ENCODE measurements around the gene LRP1B.

Gene LRP1B

GRCh38 chr2:140200764-140201163 lies 1930.1 kb downstream of the LRP1B start:
- H3K36me3 ChIP-seq (ENCODE audit: insufficient read depth, insufficient read length, low read length): no peaks in the 10 kb centered on the region
- no peak for TF ChIP-seq YY1 (IDR thresholded peaks at IDR 0.05; ENCODE audit: insufficient read depth, insufficient read length)
- no peak overlapping the region for H3K4me3 ChIP-seq (ENCODE audit: insufficient read length, low read depth)
- H3K4me1 ChIP-seq (ENCODE audit: insufficient read depth, insufficient read length): no peaks in the 10 kb centered on the region
- H3K9ac ChIP-seq (ENCODE audit: insufficient read length, low read depth): no peak overlapping the region
- DNase-seq (ENCODE audit: low read depth, low spot score): no peak
- H3K27me3 ChIP-seq (ENCODE audit: insufficient read depth, insufficient read length): no peaks in the 10 kb centered on the region
- H3K9me3 ChIP-seq (ENCODE audit: insufficient read depth, low read length): no peaks in the 10 kb centered on the region

GRCh38 chr2:140200307-140200706 lies 1930.5 kb downstream of the LRP1B start:
- Histone ChIP-seq H3K36me3 (ENCODE audit: insufficient read depth, insufficient read length, low read length) (no peaks in the 10 kb centered on the region), H3K9ac (ENCODE audit: insufficient read length, low read depth) (no peak overlapping the region), H3K4me3 (ENCODE audit: insufficient read length, low read depth) (no peak overlapping the region), H3K9me3 (ENCODE audit: insufficient read depth, low read length) (no peaks in the 10 kb centered on the region), H3K27me3 (ENCODE audit: insufficient read depth, insufficient read length) (no peaks in the 10 kb centered on the region), H3K4me1 (ENCODE audit: insufficient read depth, insufficient read length) (no peaks in the 10 kb centered on the region)
- TF ChIP-seq SUZ12 (IDR thresholded peaks at IDR 0.05; ENCODE audit: extremely low read depth, insufficient read depth, insufficient read length) (no peak), YY1 (IDR thresholded peaks at IDR 0.05; ENCODE audit: insufficient read depth, insufficient read length) (no peak), ZNF274 (IDR thresholded peaks at IDR 0.05; ENCODE audit: low read depth, low read length) (no peak)
- DNase-seq (ENCODE audit: low read depth, low spot score): no peak

- Histone ChIP-seq H3K9ac (ENCODE audit: insufficient read length, low read depth) (no peak overlapping the region), H3K27me3 (ENCODE audit: insufficient read depth, insufficient read length) (no peaks in the 10 kb centered on the region), H3K4me3 (ENCODE audit: insufficient read length, low read depth) (no peak overlapping the region), H3K36me3 (ENCODE audit: insufficient read depth, insufficient read length, low read length) (no peaks in the 10 kb centered on the region), H3K4me1 (ENCODE audit: insufficient read depth, insufficient read length) (no peaks in the 10 kb centered on the region), H3K9me3 (ENCODE audit: insufficient read depth, low read length) (no peaks in the 10 kb centered on the region)
- no peak for DNase-seq (ENCODE audit: low read depth, low spot score)
- TF ChIP-seq ZNF274 (IDR thresholded peaks at IDR 0.05; ENCODE audit: low read depth, low read length) (no peak), YY1 (IDR thresholded peaks at IDR 0.05; ENCODE audit: insufficient read depth, insufficient read length) (no peak), SUZ12 (IDR thresholded peaks at IDR 0.05; ENCODE audit: extremely low read depth, insufficient read depth, insufficient read length) (no peak)
Observed at GRCh38 chr2:140199312-140199711, 1931.5 kb downstream of the LRP1B start.

- Histone ChIP-seq H3K36me3 (ENCODE audit: insufficient read depth, insufficient read length, low read length) (no peaks in the 10 kb centered on the region), H3K4me1 (ENCODE audit: insufficient read depth, insufficient read length) (no peaks in the 10 kb centered on the region), H3K4me3 (ENCODE audit: insufficient read length, low read depth) (no peak overlapping the region), H3K9ac (ENCODE audit: insufficient read length, low read depth) (no peak overlapping the region), H3K27me3 (ENCODE audit: insufficient read depth, insufficient read length) (no peaks in the 10 kb centered on the region), H3K9me3 (ENCODE audit: insufficient read depth, low read length) (no peaks in the 10 kb centered on the region)
- DNase-seq (ENCODE audit: low read depth, low spot score): no peak
- TF ChIP-seq ZNF274 (IDR thresholded peaks at IDR 0.05; ENCODE audit: low read depth, low read length) (no peak), SUZ12 (IDR thresholded peaks at IDR 0.05; ENCODE audit: extremely low read depth, insufficient read depth, insufficient read length) (no peak)
Observed at GRCh38 chr2:140187086-140187485, 1943.7 kb downstream of the LRP1B start.

GRCh38 chr2:140186313-140186712 lies 1944.5 kb downstream of the LRP1B start:
- Histone ChIP-seq H3K9me3 (ENCODE audit: insufficient read depth, low read length) (no peaks in the 10 kb centered on the region), H3K36me3 (ENCODE audit: insufficient read depth, insufficient read length, low read length) (no peaks in the 10 kb centered on the region), H3K4me1 (ENCODE audit: insufficient read depth, insufficient read length) (no peaks in the 10 kb centered on the region), H3K27me3 (ENCODE audit: insufficient read depth, insufficient read length) (no peaks in the 10 kb centered on the region), H3K9ac (ENCODE audit: insufficient read length, low read depth) (no peak overlapping the region), H3K4me3 (ENCODE audit: insufficient read length, low read depth) (no peak overlapping the region)
- no peak for TF ChIP-seq ZNF274 (IDR thresholded peaks at IDR 0.05; ENCODE audit: low read depth, low read length)
- TF ChIP-seq SUZ12 (IDR thresholded peaks at IDR 0.05; ENCODE audit: extremely low read depth, insufficient read depth, insufficient read length): no peak
- no peak for TF ChIP-seq YY1 (IDR thresholded peaks at IDR 0.05; ENCODE audit: insufficient read depth, insufficient read length)
- DNase-seq (ENCODE audit: low read depth, low spot score): no peak

- Histone ChIP-seq H3K4me3 (ENCODE audit: insufficient read length, low read depth) (no peak overlapping the region), H3K27me3 (ENCODE audit: insufficient read depth, insufficient read length) (no peaks in the 10 kb centered on the region), H3K9ac (ENCODE audit: insufficient read length, low read depth) (no peak overlapping the region), H3K36me3 (ENCODE audit: insufficient read depth, insufficient read length, low read length) (no peaks in the 10 kb centered on the region), H3K4me1 (ENCODE audit: insufficient read depth, insufficient read length) (no peaks in the 10 kb centered on the region), H3K9me3 (ENCODE audit: insufficient read depth, low read length) (no peaks in the 10 kb centered on the region)
- TF ChIP-seq YY1 (IDR thresholded peaks at IDR 0.05; ENCODE audit: insufficient read depth, insufficient read length) (no peak), SUZ12 (IDR thresholded peaks at IDR 0.05; ENCODE audit: extremely low read depth, insufficient read depth, insufficient read length) (no peak), ZNF274 (IDR thresholded peaks at IDR 0.05; ENCODE audit: low read depth, low read length) (no peak)
- no peak for DNase-seq (ENCODE audit: low read depth, low spot score)
Observed at GRCh38 chr2:140185076-140185475, 1945.7 kb downstream of the LRP1B start.

- Histone ChIP-seq H3K4me1 (ENCODE audit: insufficient read depth, insufficient read length) (no peaks in the 10 kb centered on the region), H3K27me3 (ENCODE audit: insufficient read depth, insufficient read length) (no peaks in the 10 kb centered on the region), H3K9me3 (ENCODE audit: insufficient read depth, low read length) (no peaks in the 10 kb centered on the region), H3K9ac (ENCODE audit: insufficient read length, low read depth) (no peak overlapping the region), H3K36me3 (ENCODE audit: insufficient read depth, insufficient read length, low read length) (no peaks in the 10 kb centered on the region), H3K4me3 (ENCODE audit: insufficient read length, low read depth) (no peak overlapping the region)
- no peak for DNase-seq (ENCODE audit: low read depth, low spot score)
- TF ChIP-seq SUZ12 (IDR thresholded peaks at IDR 0.05; ENCODE audit: extremely low read depth, insufficient read depth, insufficient read length) (no peak), ZNF274 (IDR thresholded peaks at IDR 0.05; ENCODE audit: low read depth, low read length) (no peak), YY1 (IDR thresholded peaks at IDR 0.05; ENCODE audit: insufficient read depth, insufficient read length) (no peak)
Observed at GRCh38 chr2:140183056-140183765, 1947.6 kb downstream of the LRP1B start.

All from NT2/D1 (cell line).